GM19455 (cell line): ENCODE measurements around the gene CMIP.

ENCODE experiments used
- ATAC-seq: cut with Tn5 transposase; IDR thresholded peaks from one replicate; pipeline ENCODE4 v1.9.1; 2021; ENCODE audit not compliant: unreplicated experiment

CMIP gene

GRCh38 chr16:81615411-81615810 lies 170.8 kb downstream of the CMIP start:
- no peak for ATAC-seq

- no peak for ATAC-seq
Measured at GRCh38 chr16:81615833-81616232, 171.2 kb downstream of the CMIP start.

DNA sequence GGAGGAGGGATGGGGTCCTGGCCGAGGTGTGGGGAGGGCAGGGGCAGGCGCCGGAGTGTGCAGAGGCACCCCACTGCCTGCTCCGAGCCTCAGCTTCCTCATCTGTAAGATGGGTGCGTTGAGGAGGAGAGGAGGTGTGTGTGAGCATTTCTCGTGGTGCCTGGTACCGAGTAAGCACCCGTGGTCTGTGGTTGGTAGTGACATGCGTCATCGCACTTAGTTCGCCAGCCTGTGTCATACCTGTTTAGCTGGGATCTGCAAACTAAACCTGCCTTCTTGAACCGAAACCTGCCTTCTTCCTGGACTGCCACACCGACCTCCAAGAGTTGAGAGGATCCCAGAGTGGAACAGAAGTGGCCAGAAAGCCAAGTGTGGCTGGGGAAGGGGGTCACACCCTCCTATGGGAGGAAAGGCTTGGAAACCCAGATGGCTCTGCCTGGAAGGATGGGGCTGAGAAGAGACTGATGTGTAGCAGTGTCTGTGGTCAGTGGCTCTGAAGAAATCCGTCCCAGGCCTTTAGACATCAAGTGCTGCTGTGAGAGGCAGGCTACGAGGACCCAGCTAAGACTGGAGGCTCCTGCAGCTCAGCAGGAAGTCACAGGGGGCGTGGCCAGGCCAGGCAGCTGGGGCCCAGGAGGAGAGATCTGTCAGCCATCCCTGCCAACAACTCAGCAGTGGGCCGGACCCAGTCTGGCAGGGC lies 171.9 kb downstream of the CMIP start:
- ATAC-seq: peak; percentile 74

DNA sequence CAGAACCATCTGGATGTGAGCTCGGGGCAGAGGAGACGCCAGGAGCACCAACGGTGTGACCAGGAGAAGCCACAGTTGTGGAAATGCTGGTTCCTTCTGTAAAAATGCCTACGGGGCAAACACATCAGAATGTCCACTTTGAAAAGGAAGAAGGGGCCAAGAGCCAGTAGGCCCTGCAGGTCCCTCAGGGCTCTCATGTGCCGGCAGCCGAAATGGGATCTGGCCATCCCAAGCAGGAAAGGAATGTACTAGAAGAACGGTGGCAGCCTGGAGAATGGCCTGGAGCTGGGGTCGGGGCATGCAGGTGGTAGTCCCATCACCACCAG lies 172.4 kb downstream of the CMIP start:
- ATAC-seq: no peak

DNA sequence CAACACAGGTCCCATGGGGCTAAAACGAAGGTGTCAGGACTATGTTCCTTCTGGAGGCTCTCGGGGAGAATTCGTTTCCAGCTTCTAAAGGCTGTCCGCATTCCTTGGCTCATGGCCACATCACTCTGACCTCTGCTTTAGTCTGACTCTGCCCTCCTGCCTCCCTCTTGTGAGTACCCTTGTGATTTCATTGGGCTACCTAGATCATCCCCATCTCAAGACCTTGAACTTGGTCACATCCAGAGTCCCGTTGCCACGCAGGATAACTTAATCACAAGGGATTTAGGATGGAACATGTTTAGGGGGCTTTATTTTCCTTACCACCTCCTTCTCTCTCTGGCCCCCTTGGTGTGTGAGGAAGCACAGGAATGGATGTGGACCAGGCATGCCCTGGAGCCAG lies 173.6 kb downstream of the CMIP start:
- no peak for ATAC-seq

GRCh38 chr16:81618661-81619060 lies 174.1 kb downstream of the CMIP start:
- ATAC-seq: no peak

DNA sequence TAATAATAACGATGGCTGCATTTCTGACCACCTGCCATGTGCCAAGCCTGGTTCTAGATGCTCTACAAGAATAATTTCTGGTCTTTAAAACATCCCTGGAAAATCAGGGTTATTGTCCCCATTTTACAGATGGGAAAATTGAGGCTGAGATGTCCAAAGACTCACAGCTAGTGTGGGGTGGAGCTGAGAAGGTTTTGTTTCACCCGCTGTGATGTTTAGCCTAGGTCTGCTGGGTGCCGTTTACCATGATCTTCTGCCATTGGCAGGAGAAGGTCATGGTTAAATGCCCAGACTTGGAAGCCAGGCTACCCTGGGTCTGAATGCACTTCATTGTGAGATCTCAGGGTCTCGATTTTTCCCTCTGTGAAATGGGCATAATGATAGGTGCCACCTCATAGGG lies 175.4 kb downstream of the CMIP start:
- no peak for ATAC-seq

- ATAC-seq: no peak
Measured at GRCh38 chr16:81620796-81621195, 176.2 kb downstream of the CMIP start.

GRCh38 chr16:81621496-81621895 lies 176.9 kb downstream of the CMIP start:
- no peak for ATAC-seq

GRCh38 chr16:81623365-81624102 lies 178.9 kb downstream of the CMIP start:
- ATAC-seq: no peak

GRCh38 chr16:81624403-81624759 lies 179.8 kb downstream of the CMIP start:
- no peak for ATAC-seq

DNA sequence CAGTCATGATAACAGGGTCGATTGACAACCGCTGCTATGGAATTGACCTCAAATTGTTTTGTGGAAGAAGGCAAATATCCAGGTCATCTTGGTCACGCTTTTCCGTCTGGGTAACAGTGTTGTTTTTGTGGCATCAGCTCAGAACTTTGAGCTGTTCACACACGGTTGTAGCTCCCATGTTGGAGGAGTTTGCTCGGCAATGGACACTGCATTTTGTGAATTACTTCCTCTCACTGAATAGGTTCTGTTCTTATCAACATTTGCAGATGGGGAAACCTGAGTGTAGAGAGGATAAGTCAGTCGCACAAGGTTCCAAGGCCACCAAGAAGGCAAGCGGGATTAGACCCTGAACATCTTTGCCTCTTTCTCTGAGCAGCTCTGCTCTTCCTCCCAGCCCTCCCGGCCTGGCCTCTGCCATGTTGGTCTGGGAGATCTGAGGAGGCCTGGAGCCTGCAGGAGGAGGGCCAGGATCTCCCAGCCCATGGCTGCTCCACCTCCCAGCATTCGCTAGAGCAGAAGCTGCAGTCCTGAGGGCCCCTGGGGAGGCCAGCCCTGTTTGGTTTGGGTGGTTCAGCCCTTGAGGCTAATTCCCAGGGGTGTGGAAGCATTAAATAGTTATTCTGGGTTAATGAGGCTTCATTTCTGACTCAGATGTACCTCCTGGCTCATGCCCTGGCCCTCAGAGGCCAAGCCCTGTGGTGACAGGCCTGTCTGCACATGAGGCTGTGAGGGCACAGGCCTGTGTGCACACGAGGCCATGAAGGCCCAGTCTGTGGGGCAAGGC lies 180.3 kb downstream of the CMIP start:
- no peak for ATAC-seq

GRCh38 chr16:81625544-81626153 lies 181.0 kb downstream of the CMIP start:
- no peak for ATAC-seq

- no peak for ATAC-seq
Measured at GRCh38 chr16:81626181-81626674, 181.6 kb downstream of the CMIP start.

GRCh38 chr16:81627024-81627423 lies 182.4 kb downstream of the CMIP start:
- ATAC-seq: no peak

GRCh38 chr16:81627729-81628244 lies 183.2 kb downstream of the CMIP start:
- no peak for ATAC-seq

DNA sequence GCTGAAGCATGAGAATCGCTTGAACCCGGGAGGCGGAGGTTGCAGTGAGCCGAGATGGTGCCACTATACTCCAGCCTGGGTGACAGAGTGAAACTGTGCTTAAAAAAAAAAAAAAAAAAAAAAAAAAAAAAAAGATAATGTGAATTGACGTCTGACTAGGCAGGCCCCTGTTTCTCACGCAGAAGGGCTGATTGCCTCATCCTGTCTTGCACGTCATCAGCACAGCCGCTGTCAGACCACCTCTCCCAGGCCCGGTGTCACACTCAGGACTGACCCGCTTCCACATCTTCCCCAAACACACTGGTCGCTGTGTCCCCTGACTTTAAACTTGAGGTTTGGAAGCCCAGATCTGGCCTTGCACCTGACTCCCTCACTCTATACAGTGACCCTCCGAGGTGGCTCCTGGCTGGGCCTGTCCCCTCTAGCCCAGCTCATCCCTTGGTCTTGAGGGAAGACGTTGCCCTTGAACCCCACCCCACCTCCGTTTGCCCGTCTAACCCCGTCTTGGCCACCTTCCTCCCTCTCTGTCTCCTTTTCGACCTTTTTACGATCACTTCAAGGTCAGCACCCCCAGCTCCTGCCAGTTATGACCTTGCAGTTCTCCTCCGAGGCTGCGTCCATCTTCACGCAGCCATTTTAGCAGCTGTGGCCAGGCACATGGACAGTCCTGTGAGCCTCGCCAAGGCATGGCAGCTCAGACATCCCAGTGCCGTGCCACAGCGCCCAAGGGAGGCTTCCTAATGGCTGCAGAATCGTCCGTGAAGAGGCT lies 184.6 kb downstream of the CMIP start:
- ATAC-seq: no peak

DNA sequence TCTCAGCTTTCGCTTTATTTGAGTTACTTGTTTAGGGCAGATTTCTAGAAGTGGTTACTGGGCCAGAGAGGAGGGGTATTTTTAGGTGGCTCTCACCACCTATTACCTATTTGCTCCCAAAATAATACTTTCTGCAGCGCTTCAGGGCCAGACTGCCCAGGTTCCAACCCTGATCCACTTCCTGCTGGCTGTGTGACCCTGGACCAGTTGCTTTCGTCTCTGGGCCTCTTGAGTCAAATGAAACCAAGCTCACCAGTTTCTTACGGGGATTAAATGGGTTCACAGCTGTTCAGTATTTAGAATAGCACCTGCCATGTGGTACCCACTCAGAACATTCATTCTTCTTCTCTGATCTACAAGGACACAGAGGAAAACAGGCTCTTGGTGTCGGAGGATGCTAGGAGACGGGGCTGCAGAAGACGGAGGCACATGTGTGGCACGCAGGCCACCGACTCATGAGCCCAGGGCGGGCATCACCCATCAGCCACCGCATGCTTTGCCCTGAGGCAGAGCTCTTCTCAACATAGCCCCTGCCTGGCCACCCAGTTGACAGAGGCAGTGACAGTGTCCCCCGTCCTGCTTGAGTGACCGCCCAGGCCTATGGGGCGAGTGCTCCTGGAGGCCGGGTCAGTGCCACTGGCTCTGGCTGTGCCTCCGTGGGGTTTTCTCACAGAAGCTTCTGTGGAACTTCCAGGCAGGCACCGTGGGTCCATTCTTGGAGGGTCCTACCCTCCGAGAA lies 185.5 kb downstream of the CMIP start:
- no peak for ATAC-seq

DNA sequence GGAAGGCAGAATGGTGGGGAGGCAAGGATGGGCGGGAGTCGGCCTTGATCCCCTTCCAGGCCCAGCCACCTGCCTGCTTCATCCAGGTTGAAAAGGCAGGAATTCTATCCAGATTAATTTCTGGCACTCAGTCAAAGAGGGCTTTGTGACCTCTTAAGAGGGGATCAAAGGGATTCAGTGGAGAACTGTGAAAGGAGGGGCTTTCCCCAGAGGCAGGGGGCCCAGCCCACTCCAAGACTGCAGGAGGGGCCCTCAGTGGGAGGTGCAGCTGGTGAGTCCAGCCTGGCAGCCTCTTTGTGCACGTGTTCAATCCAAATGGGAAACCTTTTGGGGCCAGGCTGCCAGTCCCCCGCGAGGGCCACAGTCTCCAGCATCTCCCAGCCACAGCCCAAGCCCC lies 186.0 kb downstream of the CMIP start:
- ATAC-seq: no peak
